Activated naive CD8-positive, alpha-beta T cell treated with anti-CD3 and anti-CD28 coated beads, Interleukin-2, amount 50 U/mL, for 16 hours (primary cell): ENCODE results near the gene EPHA4.

Experiments used
- DNase-seq: peaks from one replicate; pipeline ENCODE4 v3.0.0-alpha.2; 2020; ENCODE audit warnings: low read depth, low spot score

EPHA4 gene

DNA sequence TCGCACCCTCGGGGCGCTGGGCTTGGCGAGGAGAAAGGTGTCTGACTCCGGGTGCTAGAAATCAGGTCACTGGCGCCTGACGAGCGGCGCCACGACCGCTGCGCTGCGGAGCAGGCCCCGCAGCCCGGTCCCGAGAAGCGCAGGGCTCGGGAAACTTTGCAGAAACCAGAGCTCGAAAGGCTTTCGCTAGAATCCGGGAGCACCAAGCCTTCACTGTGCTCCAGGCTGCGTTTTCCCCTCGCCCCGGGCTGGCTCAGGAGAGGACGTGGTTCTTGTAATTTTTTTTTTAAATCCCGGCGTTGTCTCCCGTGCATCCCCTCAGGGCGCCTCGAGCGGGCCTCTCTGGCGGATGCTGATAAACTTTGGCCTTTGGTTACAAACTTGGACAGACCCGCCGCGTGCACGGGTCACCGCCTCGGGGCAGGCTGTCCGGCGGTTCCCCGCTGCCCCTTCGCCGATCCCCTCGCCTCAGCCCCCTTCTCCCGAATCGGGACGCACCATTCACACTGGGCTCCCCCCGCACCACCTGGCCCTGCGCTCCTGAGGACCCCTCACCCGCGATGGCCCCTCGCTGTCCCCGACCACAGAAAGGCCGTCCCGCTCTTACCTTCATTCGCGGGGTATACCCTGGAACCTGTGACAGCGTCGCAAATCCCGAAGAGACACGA lies 419 bp downstream of the EPHA4 start:
- no peak for DNase-seq

DNA sequence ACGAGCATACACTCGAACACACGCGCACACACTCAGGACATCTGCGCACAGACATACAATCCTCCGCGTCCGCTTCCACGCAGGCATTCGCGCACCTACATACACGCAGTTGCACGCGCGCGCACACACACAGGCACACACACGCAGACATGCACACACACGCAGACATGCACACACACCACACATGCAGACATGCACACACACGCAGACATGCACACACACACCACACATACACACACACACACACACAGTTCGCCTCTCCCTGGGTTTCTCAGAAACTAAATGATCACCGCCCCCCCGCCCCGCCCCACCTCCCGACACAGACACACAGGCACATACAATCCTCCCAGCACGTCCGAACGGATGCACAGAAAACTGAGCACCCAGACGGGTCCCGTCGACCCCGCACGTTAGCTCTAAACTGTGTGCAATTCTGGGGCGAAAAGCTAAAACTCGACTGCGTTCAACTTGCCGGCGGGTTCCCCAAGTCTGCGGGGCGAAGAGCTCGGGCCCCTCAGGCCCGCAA lies 1.0 kb downstream of the EPHA4 start:
- DNase-seq, result no peak

DNA sequence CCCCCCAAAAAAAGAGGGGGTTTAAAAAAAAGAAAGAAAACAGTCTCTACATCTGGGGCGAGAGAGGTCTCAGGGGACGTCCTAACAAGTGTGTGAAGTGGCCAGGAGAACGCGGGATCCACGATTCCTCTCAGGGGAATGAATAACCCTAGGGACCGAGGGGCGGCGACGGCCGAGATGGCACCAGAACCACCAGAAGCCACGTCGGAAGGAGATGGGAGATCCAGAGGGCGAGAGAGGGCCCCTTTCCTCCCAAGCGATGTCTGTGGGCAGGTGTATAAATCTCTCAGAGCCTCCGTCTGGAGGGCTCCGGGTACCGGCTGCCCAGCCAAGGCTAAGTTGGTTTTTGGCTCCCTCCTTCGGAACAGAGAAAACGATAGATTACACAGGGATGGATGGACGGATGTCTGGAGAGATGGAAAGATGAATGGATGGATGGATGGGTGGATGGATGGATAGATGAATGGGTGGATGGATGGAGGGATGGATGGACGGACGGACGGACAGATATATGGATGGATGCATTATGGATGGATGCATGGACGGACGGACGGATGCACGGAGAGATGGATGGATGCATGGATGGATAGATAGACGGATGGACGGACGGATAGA lies 1.7 kb downstream of the EPHA4 start:
- DNase-seq, result no peak

DNA sequence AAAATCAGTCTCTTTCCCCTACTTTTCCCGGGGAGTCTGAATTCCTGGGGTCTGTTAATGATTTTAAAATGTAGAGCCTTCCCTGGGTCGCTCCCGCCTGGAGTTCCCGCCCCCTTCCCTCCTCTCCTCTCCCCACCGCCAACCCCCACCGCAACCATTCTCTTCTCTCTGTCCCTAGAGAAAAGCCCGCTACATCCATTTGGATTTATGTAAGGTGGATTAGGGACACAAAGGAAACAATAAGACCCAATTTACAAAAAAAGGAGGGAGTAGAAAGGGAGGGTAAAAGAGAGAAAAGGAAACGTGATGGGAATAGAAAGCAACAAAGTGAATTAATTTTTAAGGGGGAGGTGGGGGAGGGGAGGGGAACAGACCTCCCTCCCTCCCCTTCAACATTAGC lies 2.2 kb downstream of the EPHA4 start:
- no peak for DNase-seq

DNA sequence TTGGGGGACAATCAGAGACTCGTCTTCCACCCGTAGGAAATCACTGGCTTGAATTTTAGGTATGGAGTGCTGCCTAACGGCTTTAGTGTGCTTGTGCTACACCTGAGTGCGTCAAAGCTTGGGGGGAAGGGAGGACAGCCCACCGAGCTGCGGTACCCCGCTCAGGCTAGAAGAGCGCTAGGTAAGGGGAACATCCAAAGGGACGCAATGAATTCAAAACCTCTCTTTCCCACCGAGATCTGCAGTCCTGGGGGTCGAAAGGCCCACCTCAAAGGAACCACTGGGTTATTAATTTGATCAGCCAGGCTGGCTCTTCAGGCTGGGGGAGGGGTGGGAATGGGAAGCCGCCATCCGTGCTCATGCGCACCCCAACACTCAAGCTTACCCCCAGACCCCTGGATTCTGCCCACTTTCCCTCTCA lies 2.7 kb downstream of the EPHA4 start:
- DNase-seq, result no peak

DNA sequence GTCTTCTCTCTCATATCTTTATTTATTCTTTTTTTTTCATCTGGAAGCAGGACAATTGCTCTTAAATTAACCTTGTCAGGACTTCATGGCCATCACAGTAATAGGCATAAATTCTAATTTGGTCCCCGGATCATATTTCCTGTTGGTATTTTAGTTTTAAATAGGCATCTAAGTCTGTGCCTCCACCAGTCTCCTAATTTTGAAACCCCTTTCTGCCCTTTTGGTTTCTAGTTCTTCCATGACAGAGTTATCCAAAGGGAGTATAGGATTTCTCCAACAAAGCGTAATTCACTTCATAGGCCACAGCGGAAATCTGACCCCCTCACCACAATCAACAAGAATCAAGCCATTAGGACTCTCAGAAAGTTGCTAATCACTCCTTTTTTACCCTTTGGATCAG lies 3.8 kb downstream of the EPHA4 start:
- no peak for DNase-seq

DNA sequence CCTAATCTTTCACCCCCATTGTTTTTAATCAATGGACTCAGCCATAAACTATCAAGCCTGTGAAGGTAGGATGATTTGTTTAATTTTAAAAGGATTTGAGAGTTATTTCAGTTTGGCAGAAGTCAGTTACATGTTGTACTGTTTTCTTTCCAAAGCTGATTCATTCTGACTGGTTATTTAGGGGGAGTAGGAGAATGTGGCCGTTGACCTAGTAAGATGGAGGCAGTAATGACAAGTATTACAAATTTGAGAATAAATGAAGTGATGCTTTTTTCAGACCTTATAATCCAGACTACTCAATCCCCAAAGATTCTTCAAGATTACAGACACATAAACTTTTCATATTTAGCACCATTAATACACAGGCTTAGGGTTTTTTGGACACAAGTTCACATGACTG lies 4.3 kb downstream of the EPHA4 start:
- no peak for DNase-seq

DNA sequence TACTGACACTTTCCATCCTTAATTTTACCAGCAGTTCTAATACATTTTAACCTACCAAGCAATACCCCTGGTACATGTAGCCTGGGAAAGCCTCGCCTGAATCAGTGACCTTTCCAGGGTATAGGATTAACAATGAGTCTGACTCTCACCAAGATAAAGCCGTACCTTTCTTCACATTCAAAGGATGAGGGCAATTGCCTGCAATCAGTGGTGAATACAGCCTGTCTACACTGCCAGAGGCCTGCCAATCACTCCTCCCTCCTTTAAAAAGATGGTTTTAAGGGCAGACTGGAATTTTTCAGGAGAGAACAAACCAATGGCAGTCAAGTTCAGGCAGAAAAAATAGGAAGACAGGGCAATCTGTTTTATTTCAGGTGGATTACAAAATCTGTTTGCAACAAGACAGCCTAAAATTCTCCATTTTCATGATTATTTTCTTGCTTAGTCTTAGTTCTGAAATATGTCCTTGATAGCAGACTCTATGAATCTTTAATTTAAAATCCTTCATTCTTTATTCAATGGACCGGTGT lies 4.8 kb downstream of the EPHA4 start:
- DNase-seq, result no peak

DNA sequence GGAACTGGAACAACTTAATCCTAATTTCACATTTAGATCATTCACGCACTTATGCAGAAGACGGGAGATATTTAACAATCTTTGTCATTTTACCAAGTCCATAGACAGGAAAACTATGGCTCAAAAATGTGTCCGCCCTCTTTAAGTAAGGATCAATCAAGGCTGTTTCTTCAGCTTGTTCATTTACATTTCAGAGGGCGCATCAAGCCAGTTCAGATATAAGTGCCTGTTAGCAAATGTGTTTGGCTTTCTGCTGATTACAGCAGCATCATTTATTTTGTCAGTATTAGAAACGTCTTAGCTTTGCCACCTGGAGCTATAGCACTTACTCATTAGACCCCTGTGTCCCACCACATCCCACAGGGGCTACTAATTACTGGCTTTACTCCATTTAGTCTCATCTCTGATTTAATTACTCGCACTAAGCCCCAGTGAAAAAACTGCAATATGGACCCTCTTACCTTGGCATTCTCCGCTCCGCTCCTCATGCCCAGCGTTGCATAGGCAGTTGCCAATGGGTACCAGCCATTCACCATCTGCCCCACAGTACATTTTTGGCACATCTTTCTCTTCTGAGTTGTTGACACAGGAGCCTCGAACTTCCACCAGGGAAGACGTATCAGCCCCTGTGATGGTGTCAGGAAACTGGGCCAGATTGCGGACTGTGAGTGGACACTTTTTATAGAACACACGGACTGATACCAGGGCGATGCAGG lies 8.7 kb downstream of the EPHA4 start:
- DNase-seq, result no peak

DNA sequence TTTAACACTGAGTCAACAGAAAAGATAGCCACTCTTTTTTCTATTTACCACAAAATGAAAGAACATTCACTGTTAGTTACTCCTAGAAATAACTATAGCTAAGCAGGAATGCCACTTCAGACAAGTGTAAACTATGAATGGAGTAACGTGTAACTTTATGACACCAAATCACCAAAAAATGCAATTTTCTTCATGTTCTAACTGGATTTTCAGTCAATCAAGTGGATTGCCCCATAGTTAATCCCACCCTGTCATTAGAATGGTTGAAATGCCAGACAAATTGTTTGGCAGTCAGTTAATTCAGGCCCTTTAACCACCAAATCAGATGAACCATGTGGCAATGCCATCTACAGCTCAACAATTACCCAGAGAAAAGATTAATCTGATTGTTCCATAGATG lies 9.9 kb downstream of the EPHA4 start:
- DNase-seq, result no peak

DNA sequence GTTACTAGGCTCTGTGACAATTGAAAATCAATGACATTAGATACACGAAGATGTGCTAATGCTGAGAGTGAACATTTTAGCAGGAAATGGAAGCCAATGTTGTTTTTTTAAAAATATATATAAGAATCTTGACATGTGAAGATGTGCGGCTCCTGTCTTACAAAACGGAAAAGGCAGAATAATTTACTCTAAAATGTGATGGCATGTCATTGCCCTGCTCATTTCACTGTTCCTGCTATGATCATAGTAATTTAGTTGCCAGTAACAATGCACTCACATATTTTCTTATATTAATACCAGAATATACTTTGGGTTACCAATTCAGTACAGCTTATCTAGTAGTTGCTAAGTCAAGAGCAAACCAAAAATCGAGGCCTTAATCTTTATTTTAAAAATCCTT lies 10.3 kb downstream of the EPHA4 start:
- no peak for DNase-seq

DNA sequence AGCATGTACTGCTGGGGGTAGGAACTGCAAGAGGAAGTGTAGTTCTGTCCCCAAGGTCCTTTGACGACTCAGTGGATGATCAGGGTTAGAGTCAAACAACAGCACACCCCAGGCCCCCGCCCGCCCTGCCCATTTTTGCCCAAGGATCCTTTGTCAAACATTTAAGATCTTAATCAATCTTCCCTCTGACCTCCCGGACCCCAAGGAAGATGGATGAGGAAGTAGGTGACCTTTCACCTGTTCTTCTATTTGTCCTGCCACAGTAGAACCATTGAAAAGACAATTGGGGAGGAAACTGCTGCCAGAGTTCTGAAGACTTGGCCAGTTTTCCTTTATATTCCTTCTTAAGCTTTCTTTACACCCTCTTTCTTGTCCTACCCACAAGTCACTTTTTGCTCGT lies 12.1 kb downstream of the EPHA4 start:
- DNase-seq, result no peak

DNA sequence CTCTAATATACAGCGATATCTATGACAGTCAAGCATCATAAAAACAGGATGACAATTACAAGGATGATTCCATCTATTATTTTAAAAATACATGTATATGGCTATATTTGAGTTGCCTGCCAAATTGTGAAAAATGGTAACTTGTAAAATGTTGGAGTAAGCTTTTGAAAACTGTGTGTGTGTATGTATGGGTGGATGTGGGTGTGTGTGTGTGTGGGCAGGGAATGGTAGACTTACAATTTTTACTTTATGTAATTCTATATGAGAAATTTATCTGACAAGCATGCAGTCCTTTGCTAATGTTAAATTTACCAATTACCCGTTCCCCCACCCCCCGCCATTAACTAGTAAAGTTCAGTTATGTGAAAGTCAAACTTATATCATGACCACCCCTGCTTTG lies 14.0 kb downstream of the EPHA4 start:
- no peak for DNase-seq

DNA sequence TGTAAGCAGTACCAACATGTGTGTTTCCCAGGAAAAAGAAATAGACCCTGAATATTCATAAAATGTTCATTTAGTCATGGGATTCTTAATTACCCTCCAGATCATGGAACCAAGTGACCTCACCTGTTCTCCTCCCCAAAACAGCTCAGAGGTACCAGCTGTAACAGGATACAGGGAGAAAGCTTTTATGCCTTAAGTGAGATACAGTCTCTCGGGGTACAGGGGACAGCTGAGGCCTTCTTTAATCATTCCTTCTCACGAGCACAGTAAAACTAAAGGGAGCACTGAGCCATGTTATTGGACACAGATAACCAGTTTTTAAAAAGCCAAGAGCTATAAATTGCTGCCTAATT lies 16.6 kb downstream of the EPHA4 start:
- DNase-seq, result no peak

DNA sequence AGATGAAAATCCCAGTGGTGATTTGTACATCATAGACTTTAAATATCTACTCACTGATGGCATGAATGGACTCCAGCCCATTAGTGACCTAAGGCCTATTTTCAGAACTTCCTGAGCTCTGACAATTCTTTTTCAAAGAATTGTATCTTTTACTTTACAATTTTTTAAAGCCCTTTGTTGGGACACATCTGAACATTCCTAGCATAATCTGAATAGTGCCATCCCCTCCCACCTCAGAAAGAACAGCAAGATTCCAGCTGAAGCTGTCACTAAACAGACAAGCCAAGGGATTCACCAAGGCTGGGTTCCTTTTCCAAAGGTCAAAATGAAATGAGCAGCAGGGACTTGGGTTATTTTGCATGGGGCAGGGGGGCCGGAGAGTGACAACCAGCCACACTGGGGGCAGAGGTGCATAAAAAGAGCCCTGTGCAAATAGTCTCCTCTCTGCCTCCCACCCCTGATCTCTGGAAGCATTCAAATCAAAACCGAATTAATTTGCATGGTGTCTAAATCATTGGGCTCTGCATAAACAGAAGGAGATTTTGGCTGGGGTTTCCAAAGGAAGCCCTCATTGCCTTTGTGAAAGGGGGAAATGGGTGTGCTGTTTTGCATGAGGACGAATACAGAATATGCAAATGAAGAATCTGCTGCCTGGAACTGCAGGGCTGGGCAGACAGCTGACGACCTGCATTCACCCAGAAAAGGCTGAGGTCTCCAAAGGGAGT lies 17.2 kb downstream of the EPHA4 start:
- DNase-seq, result no peak

DNA sequence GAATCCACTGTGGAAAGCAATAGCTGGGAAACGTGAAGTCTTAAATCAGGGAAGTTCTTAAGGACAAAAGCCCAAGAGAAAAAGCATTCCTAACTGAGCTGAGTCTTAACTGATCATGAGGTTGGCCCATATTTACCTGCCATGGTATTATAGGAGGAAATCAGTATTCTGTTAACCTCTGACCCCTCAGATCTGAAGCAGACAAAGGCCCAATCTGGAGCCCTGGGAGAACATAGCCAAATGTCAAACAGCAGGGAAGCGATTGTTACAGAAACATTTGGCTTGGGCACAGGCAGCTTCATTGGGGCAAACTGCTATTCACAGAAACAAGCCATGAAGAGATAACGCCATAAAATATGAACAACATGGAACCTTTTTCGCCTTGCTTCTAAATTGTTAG lies 18.8 kb downstream of the EPHA4 start:
- no peak for DNase-seq

DNA sequence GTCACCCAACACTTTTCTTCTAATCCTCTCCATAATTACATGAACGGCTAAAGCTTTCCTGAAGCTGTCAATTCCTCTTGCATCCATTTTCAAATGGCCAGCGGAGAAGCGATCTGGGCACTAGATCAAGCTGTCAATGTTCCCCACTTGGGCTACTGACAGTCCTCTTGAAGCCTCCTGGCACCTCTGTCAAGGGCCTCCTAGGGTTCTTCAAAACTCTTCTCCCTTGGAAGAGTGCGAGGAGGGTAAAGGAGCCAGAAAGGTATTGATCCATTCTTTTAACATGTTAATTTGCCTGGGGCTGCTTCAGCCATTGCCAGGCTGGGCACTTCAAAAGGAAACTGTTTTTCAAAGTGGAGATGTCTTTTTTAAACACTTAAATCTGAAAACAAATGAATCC lies 19.8 kb downstream of the EPHA4 start:
- DNase-seq, result no peak

DNA sequence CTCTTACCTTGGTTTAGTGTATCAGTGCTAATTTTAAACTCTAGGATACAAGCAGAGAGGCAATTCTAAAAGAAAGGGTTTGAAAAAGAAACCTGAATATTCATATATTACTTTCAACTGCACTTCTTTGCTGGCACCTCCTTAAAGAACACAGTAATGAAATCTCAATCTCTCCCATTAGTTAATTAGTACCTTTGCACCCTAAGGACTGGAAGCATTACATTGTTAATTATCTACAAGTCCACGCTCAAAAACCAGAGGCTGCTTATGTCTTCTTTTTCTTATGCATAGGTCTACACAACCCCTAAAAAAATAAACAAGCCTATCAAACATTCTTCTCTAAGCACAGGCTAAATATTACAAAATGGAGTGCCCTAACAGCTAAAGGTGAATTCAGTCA lies 20.2 kb downstream of the EPHA4 start:
- no peak for DNase-seq

DNA sequence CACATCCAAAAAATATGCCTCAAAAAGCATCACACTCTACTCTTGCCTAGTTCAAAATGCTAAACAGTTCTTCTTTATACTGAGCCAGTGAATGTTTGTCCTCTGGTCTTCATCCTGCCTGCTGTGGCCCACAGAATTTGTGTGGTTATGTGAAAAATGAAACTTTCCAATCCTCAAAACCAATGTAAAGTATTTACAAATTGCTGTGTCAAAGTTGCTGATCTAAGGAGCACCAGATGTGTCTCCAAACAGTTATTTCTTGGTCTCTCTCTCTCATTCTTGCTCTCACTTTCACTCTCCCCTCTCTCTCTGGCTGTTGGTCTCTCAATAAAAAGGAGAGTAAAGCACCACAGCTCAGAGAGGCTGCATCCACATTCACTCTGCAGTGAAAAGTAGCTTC lies 23.0 kb downstream of the EPHA4 start:
- DNase-seq, result no peak

DNA sequence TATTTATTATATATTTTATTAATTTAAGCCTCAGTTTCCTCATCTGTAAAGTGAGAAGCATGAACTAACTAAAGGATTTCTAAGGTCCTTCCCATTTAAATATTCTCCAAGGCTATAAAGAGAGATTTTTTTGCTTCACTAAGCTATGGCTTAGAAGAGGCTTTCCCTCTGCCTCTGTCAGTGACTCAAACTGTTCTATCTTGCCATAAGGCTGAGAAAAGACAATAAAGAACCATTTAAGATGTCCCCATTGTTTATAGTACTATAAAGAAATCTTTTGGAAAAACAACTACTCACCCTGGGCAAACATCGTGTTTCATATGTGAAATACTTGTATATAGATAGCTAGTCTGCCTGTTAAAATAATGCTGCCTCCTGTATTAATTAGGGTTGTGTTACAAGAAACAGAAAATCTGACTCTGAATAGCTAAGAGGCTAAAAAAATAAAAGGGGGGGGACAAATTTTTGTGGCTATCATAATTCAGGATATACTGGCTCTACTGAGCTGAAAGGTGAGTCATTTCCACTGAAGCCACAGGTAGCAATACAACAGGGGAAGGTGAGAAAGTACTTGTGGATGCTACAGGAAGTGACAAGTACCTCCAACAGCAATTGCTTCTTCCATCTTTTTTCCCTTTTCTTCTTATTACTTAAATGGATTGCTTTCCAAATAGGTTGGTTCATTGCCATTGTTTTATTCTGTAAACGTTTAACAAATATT lies 25.4 kb downstream of the EPHA4 start:
- DNase-seq, result no peak

DNA sequence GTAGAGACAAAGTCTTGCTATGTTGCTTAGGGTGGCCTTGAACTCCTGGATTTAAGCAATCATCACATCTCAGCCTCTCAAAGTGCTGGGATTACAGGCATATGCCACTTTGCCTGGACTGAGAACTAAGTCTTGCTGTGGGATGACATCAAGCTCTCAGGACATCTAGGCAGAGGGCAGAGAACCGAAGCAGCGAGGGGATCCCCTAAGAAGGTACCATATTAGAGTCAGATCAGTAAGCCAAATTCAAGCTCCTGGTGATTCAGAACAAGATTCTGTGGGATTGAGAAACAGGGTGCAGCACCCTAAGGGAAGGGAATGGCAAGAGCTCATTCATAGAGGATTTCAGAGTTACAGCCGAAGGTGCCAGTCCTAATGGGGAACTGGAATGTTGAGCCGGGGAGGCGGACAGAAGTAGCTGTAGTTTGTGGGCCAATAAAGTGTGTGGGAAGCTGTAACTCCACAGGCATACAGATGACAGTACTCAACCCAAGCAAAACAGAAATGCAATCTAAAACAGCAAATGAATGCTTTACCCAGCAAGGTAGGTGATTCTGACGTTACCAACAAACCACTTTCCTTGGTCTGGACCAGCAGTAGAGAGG lies 30.9 kb downstream of the EPHA4 start:
- DNase-seq, result no peak
